Colonic mucosa (tissue), 4 donors: ENCODE measurements around the gene MAIP1. TPM values are rescaled to one million over a fixed set of nuclear protein-coding genes. Genes with fewer than 3 reads are reported as not detected.

Experiments
- DNase-seq: peaks from one replicate; pipeline ENCODE4 v3.0.0-alpha.2; 2020
- H3K27ac ChIP-seq: fragments of 200-600 bp; one replicate; pipeline ENCODE4 v1.8.0; 2021
- H3K27me3 ChIP-seq: fragments of 200-600 bp; one replicate; pipeline ENCODE4 v1.8.0; 2021
- H3K36me3 ChIP-seq: fragments of 200-600 bp; one replicate; pipeline ENCODE4 v1.8.0; 2021
- H3K4me1 ChIP-seq: fragments of 200-600 bp; one replicate; pipeline ENCODE4 v1.8.0; 2021; ENCODE audit warnings: mild to moderate bottlenecking
- H3K4me3 ChIP-seq: fragments of 200-600 bp; one replicate; pipeline ENCODE4 v1.8.0; 2021
- H3K9ac ChIP-seq, 2 donors: one replicate each; pipeline ENCODE4 v1.7.0; 2013; ENCODE audit warnings: control low read depth in 2 of 2, low read depth in 2 of 2, low read length in 2 of 2
- H3K9me3 ChIP-seq: fragments of 200-600 bp; one replicate; pipeline ENCODE4 v1.8.0; 2021
- CTCF ChIP-seq: fragments of 200-600 bp; IDR thresholded peaks from one replicate; pipeline ENCODE4 v1.8.0; 2022; ENCODE audit warnings: antibody characterized with exemption, mild to moderate bottlenecking
- intact Hi-C: fragments of 100-400 bp; cut with DNase I; formaldehyde crosslinking; loops from one replicate; pipeline ENCODE4 v1.14.1; 2022
- total RNA-seq, 2 donors: library from RNA; stranded (reverse); fragmentation: NEBNext Ultra II Directional in 1 of 2; extraction: Animal tissue kit (Norgen Biotek cat#: 25700) in 1 of 2; gene quantifications; one replicate each; pipeline ENCODE4 v1.2.1, GENCODE V29; 2021
- donor health status: healthy.
- donor health status: DM: no; HTN: no; CAD: no.
- donor health status: DM: no; HTN: no; CAD: no.

MAIP1 gene
- total RNA-seq, 2 donors from 2014 or later: 35.5 to 37.3 TPM

GRCh38 chr2:199951023-199951422 lies 4.4 kb upstream of the MAIP1 start:
- intact Hi-C loops: no loop called here
- Histone ChIP-seq H3K9me3 (no peaks in the 10 kb centered on the region), H3K4me3 (no peak overlapping the region), H3K27ac (no peak overlapping the region), H3K36me3 (no peaks in the 10 kb centered on the region), H3K4me1 (no peaks in the 10 kb centered on the region), H3K9ac (no peak overlapping the region), H3K27me3 (no peaks in the 10 kb centered on the region)
- TF ChIP-seq CTCF: no peak
- DNase-seq: no peak

- Histone ChIP-seq H3K36me3 (no peaks in the 10 kb centered on the region), H3K4me3 (peak overlapping the region; percentile 98), H3K9me3 (no peaks in the 10 kb centered on the region), H3K9ac (peak overlapping the region; percentile 95 to 98), H3K4me1 (peaks cover 12% of the 10 kb centered on the region), H3K27ac (peak overlapping the region; percentile 94), H3K27me3 (no peaks in the 10 kb centered on the region)
- DNase-seq: no peak
- intact Hi-C loops: no loop called here
- TF ChIP-seq CTCF: no peak
Observed at GRCh38 chr2:199955007-199955338, 409 bp upstream of the MAIP1 start.

- H3K4me1 ChIP-seq: peaks cover 12% of the 10 kb centered on the region
- no peak for DNase-seq
- H3K27me3 ChIP-seq: no peaks in the 10 kb centered on the region
- peak overlapping the region; percentile 94 for H3K27ac ChIP-seq
- intact Hi-C loops: no loop called here
- peak overlapping the region; percentile 98 for H3K4me3 ChIP-seq
- no peak for TF ChIP-seq CTCF
- H3K9ac ChIP-seq: peak overlapping the region; percentile 95 to 98
- peaks cover 7% of the 10 kb centered on the region for H3K36me3 ChIP-seq
- no peaks in the 10 kb centered on the region for H3K9me3 ChIP-seq
Observed at GRCh38 chr2:199956062-199956380, 639 bp downstream of the MAIP1 start.

- H3K9ac ChIP-seq: no peak overlapping the region
- peaks cover 11% of the 10 kb centered on the region for H3K36me3 ChIP-seq
- H3K4me1 ChIP-seq: peaks cover 12% of the 10 kb centered on the region
- intact Hi-C loops: no loop called here
- H3K27ac ChIP-seq: no peak overlapping the region
- no peak for DNase-seq
- no peak overlapping the region for H3K4me3 ChIP-seq
- H3K27me3 ChIP-seq: no peaks in the 10 kb centered on the region
- no peaks in the 10 kb centered on the region for H3K9me3 ChIP-seq
- TF ChIP-seq CTCF: no peak
Observed at GRCh38 chr2:199958014-199958413, 2.6 kb downstream of the MAIP1 start.

GRCh38 chr2:199962203-199962602 lies 6.8 kb downstream of the MAIP1 start:
- Histone ChIP-seq H3K9ac (no peak overlapping the region), H3K9me3 (no peaks in the 10 kb centered on the region), H3K4me3 (no peak overlapping the region), H3K27ac (no peak overlapping the region), H3K27me3 (no peaks in the 10 kb centered on the region), H3K36me3 (peaks cover 22% of the 10 kb centered on the region), H3K4me1 (peaks cover 3% of the 10 kb centered on the region)
- TF ChIP-seq CTCF: no peak
- no peak for DNase-seq
- intact Hi-C loops: no loop called here

- H3K9ac ChIP-seq: no peak overlapping the region
- no peak for TF ChIP-seq CTCF
- no peaks in the 10 kb centered on the region for H3K27me3 ChIP-seq
- no peak overlapping the region for H3K4me3 ChIP-seq
- H3K27ac ChIP-seq: no peak overlapping the region
- intact Hi-C loops: no loop called here
- peaks cover 15% of the 10 kb centered on the region for H3K36me3 ChIP-seq
- DNase-seq: no peak
- H3K4me1 ChIP-seq: no peaks in the 10 kb centered on the region
- H3K9me3 ChIP-seq: no peaks in the 10 kb centered on the region
Observed at GRCh38 chr2:199966405-199966804, 11.0 kb downstream of the MAIP1 start.
